ENCODE results near the gene SLC28A1.

Gene SLC28A1

GRCh38 chr15:84883916-84884781, at the start of gene SLC28A1:
SLC28A1 (plus strand) TSS chr15:84884662; CDS start chr15:84887761, 3,099 bp downstream.
- no peak for DNase-seq

GRCh38 chr15:84834969-84835368, 49.5 kb upstream of the SLC28A1 start:
- DNase-seq, result no peak

- DNase-seq, result no peak
Observed at GRCh38 chr15:84835661-84836337, 48.7 kb upstream of the SLC28A1 start.

- no peak for DNase-seq
Observed at GRCh38 chr15:84836844-84837243, 47.6 kb upstream of the SLC28A1 start.

GRCh38 chr15:84839714-84840113, 44.7 kb upstream of the SLC28A1 start:
- no peak for DNase-seq

- DNase-seq, result no peak
Observed at GRCh38 chr15:84840255-84840654, 44.2 kb upstream of the SLC28A1 start.

- no peak for DNase-seq
Observed at GRCh38 chr15:84840741-84841429, 43.6 kb upstream of the SLC28A1 start.

GRCh38 chr15:84842781-84843180, 41.7 kb upstream of the SLC28A1 start:
- DNase-seq, result no peak

- no peak for DNase-seq
Observed at GRCh38 chr15:84844964-84845363, 39.5 kb upstream of the SLC28A1 start.

GRCh38 chr15:84845631-84846030, 38.8 kb upstream of the SLC28A1 start:
- DNase-seq, result peak; percentile 36

GRCh38 chr15:84846269-84846668, 38.2 kb upstream of the SLC28A1 start:
- DNase-seq, result no peak

- DNase-seq, result no peak
Observed at GRCh38 chr15:84847382-84847781, 37.1 kb upstream of the SLC28A1 start.

GRCh38 chr15:84852212-84852611, 32.2 kb upstream of the SLC28A1 start:
- DNase-seq, result no peak

- DNase-seq, result no peak
Observed at GRCh38 chr15:84855136-84855535, 29.3 kb upstream of the SLC28A1 start.

- no peak for DNase-seq
Observed at GRCh38 chr15:84855765-84856164, 28.7 kb upstream of the SLC28A1 start.

- no peak for DNase-seq
Observed at GRCh38 chr15:84856731-84857417, 27.6 kb upstream of the SLC28A1 start.

GRCh38 chr15:84857418-84858004, 27.0 kb upstream of the SLC28A1 start:
- no peak for DNase-seq

GRCh38 chr15:84858231-84858630, 26.2 kb upstream of the SLC28A1 start:
- DNase-seq, result no peak

GRCh38 chr15:84859144-84859543, 25.3 kb upstream of the SLC28A1 start:
- DNase-seq, result no peak

- no peak for DNase-seq
Observed at GRCh38 chr15:84859651-84860050, 24.8 kb upstream of the SLC28A1 start.

GRCh38 chr15:84861781-84862180, 22.7 kb upstream of the SLC28A1 start:
- no peak for DNase-seq

GRCh38 chr15:84862214-84862975, 22.1 kb upstream of the SLC28A1 start:
- DNase-seq, result no peak

Measured in KG1 (cell line).